GM12878 (cell line): ENCODE data around the gene MDGA2. TPM values are rescaled to one million over a fixed set of nuclear protein-coding genes. Genes with fewer than 3 reads are reported as not detected.

ENCODE experiments used
- ATAC-seq: fragments of 200-7000 bp; cut with Tn5 transposase; 3 replicates; pipeline ENCODE4 v1.9.1; 2020; ENCODE audit warnings: mild to moderate bottlenecking, moderate library complexity
- BruUV-seq: library from RNA; stranded (reverse); fragments of 400-500 nt; replicated peaks from 2 replicates; lab custom pipeline; 2021; lab: Mats Ljungman, UMichigan
- CTCF ChIA-PET: fragments of 300-600 bp; sonication (Branson Sonifier 250); formaldehyde crosslinking; extraction: SDS; loops from one replicate; lab custom pipeline; 2021; ENCODE audit warnings: inconsistent platforms; lab: Yijun Ruan, JAX
- POLR2A ChIA-PET: fragments of 350-600 bp; formaldehyde crosslinking; extraction: SDS; loops from one replicate; lab custom pipeline; 2021; ENCODE audit warnings: inconsistent platforms; lab: Charles Lee
- RAD21 ChIA-PET: fragments of 300-600 bp; sonication (Branson Sonifier 250); formaldehyde crosslinking; loops from one replicate; lab custom pipeline; 2023; ENCODE audit warnings: antibody characterized with exemption; ENCODE audit not compliant: unreplicated experiment; lab: Charles Lee
- SMC1A ChIA-PET: fragments of 300-600 bp; sonication (Branson Sonifier 250); formaldehyde crosslinking; loops from one replicate; lab custom pipeline; 2023; ENCODE audit not compliant: unreplicated experiment, uncharacterized antibody; lab: Charles Lee
- DNase-seq: peaks from one replicate; pipeline ENCODE4 v3.0.0-alpha.2; 2011; ENCODE audit warnings: low read depth, low spot score
- FAIRE-seq: peaks from 3 replicates; lab custom pipeline; 2011; peaks lifted over from hg19 to GRCh38; lab: Jason Lieb, UNC
- H2AFZ ChIP-seq: 2 replicates; pipeline ENCODE4 v1.6.0; 2011; ENCODE audit warnings: low read depth, low read length, control low read depth; ENCODE audit not compliant: control insufficient read depth
- H3K27ac ChIP-seq: 2 replicates; pipeline ENCODE4 v1.5.1; 2011; ENCODE audit warnings: control low read depth; ENCODE audit not compliant: control insufficient read depth, insufficient read depth
- H3K27me3 ChIP-seq, 2 experiments: replicated peaks in 1 of 2; 2 replicates each; pipeline versions ENCODE4 v1.6.0 to v1.6.1; 2011; ENCODE audit warnings: low read length in 1 of 2; ENCODE audit not compliant: control insufficient read depth in 2 of 2, insufficient read depth in 2 of 2
- H3K36me3 ChIP-seq, 2 experiments: 2 replicates each; pipeline ENCODE4 v1.5.1; 2011; ENCODE audit warnings: low read length in 1 of 2; ENCODE audit not compliant: control insufficient read depth in 2 of 2, insufficient read depth in 2 of 2
- H3K4me1 ChIP-seq: 2 replicates; pipeline ENCODE4 v1.6.1; 2011; ENCODE audit warnings: mild to moderate bottlenecking, low read length, moderate library complexity, mixed read lengths; ENCODE audit not compliant: control insufficient read depth, insufficient read depth
- H3K4me2 ChIP-seq: 2 replicates; pipeline ENCODE4 v1.6.0; 2011; ENCODE audit warnings: control low read depth; ENCODE audit not compliant: control insufficient read depth, insufficient read depth
- H3K4me3 ChIP-seq: fragments of 200-600 bp; sonication (generic); 2 replicates; pipeline ENCODE4 v1.5.1; 2016
- H3K79me2 ChIP-seq: 2 replicates; pipeline ENCODE4 v1.6.0; 2011; ENCODE audit warnings: low read length; ENCODE audit not compliant: control insufficient read depth, insufficient read depth
- H3K9ac ChIP-seq: 2 replicates; pipeline ENCODE4 v1.8.0; 2011; ENCODE audit warnings: low read length, control low read depth, mixed read lengths; ENCODE audit not compliant: control insufficient read depth, insufficient read depth
- H3K9me3 ChIP-seq: replicated peaks from 3 replicates; pipeline ENCODE4 v1.5.1; 2011; ENCODE audit warnings: mild to moderate bottlenecking, low read length; ENCODE audit not compliant: control insufficient read depth, insufficient read depth
- H4K20me1 ChIP-seq: 2 replicates; pipeline ENCODE4 v1.6.0; 2011; ENCODE audit not compliant: control insufficient read depth, insufficient read depth
- CHD4 ChIP-seq: fragments of 200-600 bp; sonication (generic); IDR thresholded peaks from 2 replicates; pipeline ENCODE4 v1.6.1; 2016; ENCODE audit warnings: mild to moderate bottlenecking
- E2F4 ChIP-seq: IDR thresholded peaks from 2 replicates; pipeline ENCODE4 v1.6.1; 2012; ENCODE audit warnings: low read depth, low read length, improper control_type of control experiment
- GATAD2B ChIP-seq: fragments of 450-650 bp; conservative IDR thresholded peaks from 2 replicates; pipeline ENCODE4 v1.6.1; 2017; ENCODE audit warnings: low read depth, mild to moderate bottlenecking, moderate library complexity
- HDGF ChIP-seq: fragments of 450-650 bp; IDR thresholded peaks from 2 replicates; pipeline ENCODE4 v1.6.1; 2016; ENCODE audit warnings: antibody characterized with exemption
- IKZF2 ChIP-seq, 2 experiments: fragments of 450-650 bp; IDR thresholded peaks; 2 replicates each; pipeline ENCODE4 v1.6.1; 2017; ENCODE audit warnings: mild to moderate bottlenecking in 2 of 2, moderate library complexity in 2 of 2
- JUNB ChIP-seq: IDR thresholded peaks from 2 replicates; pipeline ENCODE4 v1.6.1; 2016; ENCODE audit warnings: antibody characterized with exemption, mild to moderate bottlenecking
- KLF5 ChIP-seq: fragments of 450-650 bp; IDR thresholded peaks from 2 replicates; pipeline ENCODE4 v1.6.1; 2014; ENCODE audit warnings: mild to moderate bottlenecking; ENCODE audit not compliant: partially characterized antibody
- MAX ChIP-seq: IDR thresholded peaks from 2 replicates; pipeline ENCODE4 v1.6.1; 2012; ENCODE audit warnings: low read depth, low read length, improper control_type of control experiment
- NR2C1 ChIP-seq: fragments of 450-650 bp; IDR thresholded peaks from 2 replicates; pipeline ENCODE4 v1.6.1; 2017; ENCODE audit warnings: antibody characterized with exemption, mild to moderate bottlenecking, moderate library complexity
- PAX5 ChIP-seq: IDR thresholded peaks from 2 replicates; pipeline ENCODE4 v1.6.1; 2011; ENCODE audit warnings: low read depth, low read length, borderline replicate concordance
- RCOR1 ChIP-seq: conservative IDR thresholded peaks from 2 replicates; pipeline ENCODE4 v1.6.1; 2012; ENCODE audit warnings: low read depth, low read length, improper control_type of control experiment
- TARDBP ChIP-seq: IDR thresholded peaks from 2 replicates; pipeline ENCODE4 v1.6.1; 2016; ENCODE audit warnings: borderline replicate concordance
- TCF3 ChIP-seq: IDR thresholded peaks from 2 replicates; pipeline ENCODE4 v1.6.1; 2012; ENCODE audit warnings: low read depth, mild to moderate bottlenecking, low read length, borderline replicate concordance; ENCODE audit not compliant: insufficient read depth
- USF1 ChIP-seq: IDR thresholded peaks from 2 replicates; pipeline ENCODE4 v1.6.1; 2011; ENCODE audit warnings: borderline replicate concordance, low read depth, mild to moderate bottlenecking, moderate library complexity, mixed read lengths, low read length; ENCODE audit not compliant: insufficient read depth; ENCODE audit errors: extremely low read length
- USF2 ChIP-seq: IDR thresholded peaks from 2 replicates; pipeline ENCODE4 v1.6.1; 2011; ENCODE audit warnings: low read depth, low read length, improper control_type of control experiment, borderline replicate concordance
- WGBS: methylation state at CpG from one replicate; pipeline ENCODE4 v1.1.6; 2016; ENCODE audit warnings: low lambda C conversion rate; ENCODE audit not compliant: insufficient replicate concordance, insufficient coverage; ENCODE audit errors: missing lambda C conversion rate; 5-methylcytosine and 5-hydroxymethylcytosine counted together
- in situ Hi-C: fragments of 300-500 bp; cut with MboI; formaldehyde crosslinking; loops from 9 replicates; pipeline ENCODE4 v1.14.3; 2018; ENCODE audit warnings: mixed read lengths
- intact Hi-C: fragments of 100-400 bp; cut with micrococcal nuclease; formaldehyde crosslinking; loops from one replicate; pipeline ENCODE4 v1.14.2; 2022; ENCODE audit not compliant: unreplicated experiment
- polyA plus RNA-seq, 11 experiments: library from polyadenylated mRNA; depleted of rRNA in 4 of 11; unstranded in 6 of 11; stranded (reverse) in 5 of 11; fragments of >200 nt; fragmentation: Nextera tagmentation in 4 of 11; fragmentation: Illumina TruSeq in 1 of 11; extraction: Ambion mirVana in 4 of 11; extraction: Trizol in 1 of 11; gene quantifications; 1 replicate in 1 of 11; 2 replicates in 10 of 11; pipeline versions ENCODE4 v1.2.1 to v1.2.3, GENCODE V29; 2011 to 2016; ENCODE audit warnings: inconsistent platforms in 2 of 11, missing spikeins in 2 of 11, low read depth in 1 of 11
- total RNA-seq, 4 experiments: library from RNA; depleted of rRNA in 3 of 4; stranded (reverse); fragments of >200 nt in 3 of 4; fragmentation: Illumina TruSeq in 1 of 4; extraction: Trizol in 1 of 4; gene quantifications; 2 replicates each; pipeline versions ENCODE4 v1.2.1 to v1.2.3, GENCODE V29; 2013 to 2021
- TF ChIP-seq, protein P1 (sequence below): IDR thresholded peaks from 2 replicates; pipeline ENCODE4 v1.6.1; 2012; ENCODE audit warnings: low read depth, low read length, improper control_type of control experiment
- TF ChIP-seq, protein P2 (sequence below): fragments of 450-650 bp; formaldehyde crosslinking; IDR thresholded peaks from 2 replicates; pipeline ENCODE4 v1.5.0; 2022; ENCODE audit warnings: mild to moderate bottlenecking, missing genetic modification characterization

The MDGA2 gene
- total and polyA plus RNA-seq, 10 of the 15 experiments (the other 5 are each of a cell fraction or from before 2014, with no cell fraction given) = not detected

DNA sequence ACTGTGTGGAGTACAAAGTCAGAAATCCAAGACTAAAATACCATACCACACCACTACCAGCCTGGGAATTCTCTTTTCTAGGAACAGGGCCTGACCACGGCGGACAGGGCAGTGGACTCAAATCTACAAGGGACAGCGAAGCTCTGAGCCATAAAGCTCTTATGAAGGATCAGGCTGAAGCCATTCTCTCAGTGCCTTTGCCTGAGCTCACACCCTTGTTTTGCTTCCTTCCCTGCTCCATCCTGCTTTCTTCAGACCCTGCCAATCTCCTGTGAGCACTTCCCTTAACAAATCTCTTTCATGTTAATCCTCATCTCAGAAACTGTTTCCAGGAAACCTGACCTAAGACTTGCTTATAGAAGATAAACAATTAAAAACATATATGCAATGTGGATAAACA is 398.5 kb downstream of the MDGA2 start:
- BruUV-seq = no TSS peak
- no peak overlapping the region for H3K4me2 ChIP-seq
- WGBS = 0% methylated on average over 3 of the region's 3 CpGs
- ChIA-PET SMC1A (interaction anchor here (1.1 kb wide), 1 partner anchor 11 kb away, joined by 3 read pairs; no protein-coding TSS in a partner anchor), POLR2A (no interaction called here), RAD21 (no interaction called here), CTCF (interaction anchor here (1.0 kb wide), 1 partner anchor 64 kb away, joined by 3 read pairs; no protein-coding TSS in a partner anchor)
- no peaks in the 10 kb centered on the region for H3K4me1 ChIP-seq
- H2AFZ ChIP-seq = no peak overlapping the region
- H3K4me3 ChIP-seq = no peak overlapping the region
- H3K9me3 ChIP-seq = no peaks in the 10 kb centered on the region
- H3K9ac ChIP-seq = no peak overlapping the region
- no peak overlapping the region for H3K27ac ChIP-seq
- intact Hi-C loops (loop anchor here (10.0 kb wide), 1 partner anchor 1022 kb away; no protein-coding TSS in a partner anchor), in situ Hi-C loops (no loop called here)
- no peak for DNase-seq
- H3K36me3 ChIP-seq = no peaks in the 10 kb centered on the region
- no peak for FAIRE-seq
- no peak for ATAC-seq
- no peaks in the 10 kb centered on the region for H3K79me2 ChIP-seq
- no peaks in the 10 kb centered on the region for H3K27me3 ChIP-seq
- no peaks in the 10 kb centered on the region for H4K20me1 ChIP-seq
- no peak for TF ChIP-seq MAX
- TF ChIP-seq E2F4 = no peak
- TF ChIP-seq, protein P1, sequence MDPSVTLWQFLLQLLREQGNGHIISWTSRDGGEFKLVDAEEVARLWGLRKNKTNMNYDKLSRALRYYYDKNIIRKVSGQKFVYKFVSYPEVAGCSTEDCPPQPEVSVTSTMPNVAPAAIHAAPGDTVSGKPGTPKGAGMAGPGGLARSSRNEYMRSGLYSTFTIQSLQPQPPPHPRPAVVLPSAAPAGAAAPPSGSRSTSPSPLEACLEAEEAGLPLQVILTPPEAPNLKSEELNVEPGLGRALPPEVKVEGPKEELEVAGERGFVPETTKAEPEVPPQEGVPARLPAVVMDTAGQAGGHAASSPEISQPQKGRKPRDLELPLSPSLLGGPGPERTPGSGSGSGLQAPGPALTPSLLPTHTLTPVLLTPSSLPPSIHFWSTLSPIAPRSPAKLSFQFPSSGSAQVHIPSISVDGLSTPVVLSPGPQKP = no peak
- no peak for TF ChIP-seq JUNB
- TF ChIP-seq CHD4 = no peak
- no peak for TF ChIP-seq USF1
- TF ChIP-seq PAX5 = no peak
- no peak for TF ChIP-seq TARDBP
- TF ChIP-seq HDGF = no peak
- no peak for TF ChIP-seq GATAD2B
- no peak for TF ChIP-seq USF2
- TF ChIP-seq, protein P2, sequence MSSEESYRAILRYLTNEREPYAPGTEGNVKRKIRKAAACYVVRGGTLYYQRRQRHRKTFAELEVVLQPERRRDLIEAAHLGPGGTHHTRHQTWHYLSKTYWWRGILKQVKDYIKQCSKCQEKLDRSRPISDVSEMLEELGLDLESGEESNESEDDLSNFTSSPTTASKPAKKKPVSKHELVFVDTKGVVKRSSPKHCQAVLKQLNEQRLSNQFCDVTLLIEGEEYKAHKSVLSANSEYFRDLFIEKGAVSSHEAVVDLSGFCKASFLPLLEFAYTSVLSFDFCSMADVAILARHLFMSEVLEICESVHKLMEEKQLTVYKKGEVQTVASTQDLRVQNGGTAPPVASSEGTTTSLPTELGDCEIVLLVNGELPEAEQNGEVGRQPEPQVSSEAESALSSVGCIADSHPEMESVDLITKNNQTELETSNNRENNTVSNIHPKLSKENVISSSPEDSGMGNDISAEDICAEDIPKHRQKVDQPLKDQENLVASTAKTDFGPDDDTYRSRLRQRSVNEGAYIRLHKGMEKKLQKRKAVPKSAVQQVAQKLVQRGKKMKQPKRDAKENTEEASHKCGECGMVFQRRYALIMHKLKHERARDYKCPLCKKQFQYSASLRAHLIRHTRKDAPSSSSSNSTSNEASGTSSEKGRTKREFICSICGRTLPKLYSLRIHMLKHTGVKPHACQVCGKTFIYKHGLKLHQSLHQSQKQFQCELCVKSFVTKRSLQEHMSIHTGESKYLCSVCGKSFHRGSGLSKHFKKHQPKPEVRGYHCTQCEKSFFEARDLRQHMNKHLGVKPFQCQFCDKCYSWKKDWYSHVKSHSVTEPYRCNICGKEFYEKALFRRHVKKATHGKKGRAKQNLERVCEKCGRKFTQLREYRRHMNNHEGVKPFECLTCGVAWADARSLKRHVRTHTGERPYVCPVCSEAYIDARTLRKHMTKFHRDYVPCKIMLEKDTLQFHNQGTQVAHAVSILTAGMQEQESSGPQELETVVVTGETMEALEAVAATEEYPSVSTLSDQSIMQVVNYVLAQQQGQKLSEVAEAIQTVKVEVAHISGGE (CRISPR knock-in tag) = no peak
- no peak for TF ChIP-seq KLF5
- no peak for TF ChIP-seq NR2C1
- no peak for TF ChIP-seq TCF3
- no peak for TF ChIP-seq IKZF2 (IDR thresholded peaks at IDR 0.05)
- no peak for TF ChIP-seq RCOR1
